PC-9 (cell line): ENCODE measurements around the gene GATM. TPM values are rescaled to one million over a fixed set of nuclear protein-coding genes. Genes with fewer than 3 reads are reported as not detected.
A peak's percentile ranks its signal among the peaks of the same experiment; 100 is the strongest.

Experiments used
- BruUV-seq: library from RNA; stranded (reverse); fragments of 400-500 nt; replicated peaks from 2 replicates; lab custom pipeline; 2021; lab: Mats Ljungman, UMichigan
- CTCF ChIA-PET: fragments of 300-600 bp; sonication (Branson Sonifier 250); formaldehyde crosslinking; loops from one replicate; lab custom pipeline; 2022; ENCODE audit warnings: antibody characterized with exemption; lab: Charles Lee
- POLR2A ChIA-PET: fragments of 300-600 bp; sonication (Branson Sonifier 250); formaldehyde crosslinking; loops from one replicate; lab custom pipeline; 2022; ENCODE audit warnings: antibody characterized with exemption; ENCODE audit not compliant: unreplicated experiment; lab: Charles Lee
- DNase-seq, 2 experiments: peaks; one replicate each; pipeline versions ENCODE4 v3.0.0 to v3.0.0-alpha.2; 2015 to 2022; ENCODE audit warnings: mixed read lengths in 1 of 2
- H2AFZ ChIP-seq: fragments of 200-600 bp; sonication (generic); 2 replicates; pipeline ENCODE4 v1.8.1; 2017; ENCODE audit warnings: antibody characterized with exemption
- H3F3A ChIP-seq: fragments of 200-600 bp; sonication (generic); 2 replicates; pipeline ENCODE4 v1.8.1; 2017; ENCODE audit warnings: antibody characterized with exemption, mild to moderate bottlenecking, low read depth; ENCODE audit not compliant: insufficient read depth
- H3K27ac ChIP-seq: fragments of 200-600 bp; sonication (generic); 2 replicates; pipeline ENCODE4 v1.6.1; 2016; ENCODE audit warnings: mixed run types
- H3K27me3 ChIP-seq: fragments of 200-600 bp; sonication (generic); 2 replicates; pipeline ENCODE4 v1.6.1; 2016; ENCODE audit warnings: low read depth, mixed run types; ENCODE audit not compliant: insufficient read depth
- H3K36me3 ChIP-seq: fragments of 200-600 bp; sonication (generic); 2 replicates; pipeline ENCODE4 v1.6.1; 2016; ENCODE audit warnings: low read depth, mixed run types
- H3K4me1 ChIP-seq: fragments of 200-600 bp; sonication (generic); replicated peaks from 2 replicates; pipeline ENCODE4 v1.6.1; 2016; ENCODE audit warnings: mixed run types; ENCODE audit not compliant: insufficient read depth
- H3K4me2 ChIP-seq: fragments of 200-600 bp; sonication (generic); 2 replicates; pipeline ENCODE4 v1.6.1; 2017; ENCODE audit warnings: mixed run types
- H3K4me3 ChIP-seq: fragments of 200-600 bp; sonication (generic); 2 replicates; pipeline ENCODE4 v1.6.1; 2016; ENCODE audit warnings: mixed run types
- H3K79me2 ChIP-seq: fragments of 200-600 bp; sonication (generic); 2 replicates; pipeline ENCODE4 v1.6.1; 2017; ENCODE audit warnings: low read depth, mixed run types
- H3K9me2 ChIP-seq: fragments of 200-600 bp; sonication (generic); 2 replicates; pipeline ENCODE4 v1.8.1; 2017; ENCODE audit warnings: mild to moderate bottlenecking; ENCODE audit not compliant: insufficient read depth
- H3K9me3 ChIP-seq: fragments of 200-600 bp; sonication (generic); 2 replicates; pipeline ENCODE4 v1.8.1; 2016; ENCODE audit warnings: low read depth; ENCODE audit not compliant: insufficient read depth
- H4K20me1 ChIP-seq: fragments of 200-600 bp; sonication (generic); 2 replicates; pipeline ENCODE4 v1.8.1; 2017; ENCODE audit not compliant: insufficient read depth
- EZH2 ChIP-seq: fragments of 200-600 bp; sonication (generic); IDR thresholded peaks from 2 replicates; pipeline ENCODE4 v1.8.0; 2017; ENCODE audit warnings: antibody characterized with exemption, low read depth
- intact Hi-C: fragments of 100-400 bp; cut with micrococcal nuclease; formaldehyde crosslinking; loops from one replicate; pipeline ENCODE4 v1.10.0; 2022; ENCODE audit not compliant: unreplicated experiment
- total RNA-seq: library from RNA; stranded (reverse); gene quantifications from 2 replicates; pipeline ENCODE4 v1.2.3, GENCODE V29; 2021
- TF ChIP-seq, protein P1 (sequence below): fragments of 200-600 bp; sonication (generic); conservative IDR thresholded peaks from 2 replicates; pipeline ENCODE4 v1.6.1; 2017; ENCODE audit warnings: mixed run types, antibody characterized with exemption, mild to moderate bottlenecking, moderate library complexity

The GATM gene
- total RNA-seq, 1 experiment from 2014 or later, result 9.8 TPM

DNA sequence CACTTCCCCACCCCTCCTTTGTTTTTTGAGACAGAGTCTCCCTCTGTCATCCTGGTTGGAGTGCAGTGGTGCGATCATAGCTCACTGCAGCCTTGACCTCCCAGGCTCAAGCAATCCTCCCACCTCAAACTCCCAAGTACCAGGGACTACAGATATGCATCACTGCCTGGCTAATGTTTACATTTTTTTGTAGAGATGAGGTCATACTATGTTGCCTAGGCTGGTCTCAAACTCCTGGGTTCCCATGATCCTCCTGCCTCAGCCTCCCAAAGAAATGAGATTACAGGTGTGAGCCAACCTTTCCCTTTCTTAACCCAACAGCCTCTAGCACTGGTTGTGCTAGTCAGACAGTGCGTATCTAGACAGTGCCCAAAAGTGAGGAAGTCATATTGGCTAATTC is 6.4 kb upstream of the GATM start:
- Histone ChIP-seq H3K79me2 (no peaks in the 10 kb centered on the region), H3F3A (peaks cover 13% of the 10 kb centered on the region; the same call in 1 of the 2 replicates), H4K20me1 (no peaks in the 10 kb centered on the region), H3K4me1 (peaks cover 23% of the 10 kb centered on the region), H3K4me3 (no peak overlapping the region), H3K9me2 (no peaks in the 10 kb centered on the region), H2AFZ (no peak overlapping the region), H3K27ac (no peak overlapping the region), H3K9me3 (no peaks in the 10 kb centered on the region), H3K4me2 (no peak overlapping the region), H3K27me3 (no peaks in the 10 kb centered on the region), H3K36me3 (no peaks in the 10 kb centered on the region)
- intact Hi-C loops, result no loop called here
- POLR2A ChIA-PET, result no interaction called here
- BruUV-seq, result no TSS peak
- DNase-seq, result no peak
- CTCF ChIA-PET, result interaction anchor here (0.6 kb wide), 1 partner anchor 176 kb away, joined by 3 read pairs; no protein-coding TSS in a partner anchor
- TF ChIP-seq EZH2, result no peak
- TF ChIP-seq, protein P1, sequence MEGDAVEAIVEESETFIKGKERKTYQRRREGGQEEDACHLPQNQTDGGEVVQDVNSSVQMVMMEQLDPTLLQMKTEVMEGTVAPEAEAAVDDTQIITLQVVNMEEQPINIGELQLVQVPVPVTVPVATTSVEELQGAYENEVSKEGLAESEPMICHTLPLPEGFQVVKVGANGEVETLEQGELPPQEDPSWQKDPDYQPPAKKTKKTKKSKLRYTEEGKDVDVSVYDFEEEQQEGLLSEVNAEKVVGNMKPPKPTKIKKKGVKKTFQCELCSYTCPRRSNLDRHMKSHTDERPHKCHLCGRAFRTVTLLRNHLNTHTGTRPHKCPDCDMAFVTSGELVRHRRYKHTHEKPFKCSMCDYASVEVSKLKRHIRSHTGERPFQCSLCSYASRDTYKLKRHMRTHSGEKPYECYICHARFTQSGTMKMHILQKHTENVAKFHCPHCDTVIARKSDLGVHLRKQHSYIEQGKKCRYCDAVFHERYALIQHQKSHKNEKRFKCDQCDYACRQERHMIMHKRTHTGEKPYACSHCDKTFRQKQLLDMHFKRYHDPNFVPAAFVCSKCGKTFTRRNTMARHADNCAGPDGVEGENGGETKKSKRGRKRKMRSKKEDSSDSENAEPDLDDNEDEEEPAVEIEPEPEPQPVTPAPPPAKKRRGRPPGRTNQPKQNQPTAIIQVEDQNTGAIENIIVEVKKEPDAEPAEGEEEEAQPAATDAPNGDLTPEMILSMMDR, result no peak

DNA sequence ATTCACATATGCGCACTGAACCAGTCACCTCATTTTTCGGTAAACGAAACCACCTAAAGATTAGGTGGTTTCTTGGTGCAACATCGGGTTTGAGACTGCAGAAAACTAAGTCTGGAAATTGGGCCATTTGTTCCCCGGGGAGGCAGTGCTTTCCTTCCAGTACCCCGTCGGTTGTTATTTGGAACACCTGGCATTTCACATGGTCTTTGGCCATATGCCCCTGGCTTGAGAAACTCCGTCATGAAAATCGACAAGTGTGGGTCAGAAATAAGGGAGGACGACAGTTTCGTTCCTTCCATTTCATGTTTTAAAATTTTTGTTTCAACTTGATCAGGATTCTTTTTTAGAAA is 544 bp upstream of the GATM start:
- H3K27ac ChIP-seq, result no peak overlapping the region
- H3K4me2 ChIP-seq, result peak overlapping the region; percentile 89

DNA sequence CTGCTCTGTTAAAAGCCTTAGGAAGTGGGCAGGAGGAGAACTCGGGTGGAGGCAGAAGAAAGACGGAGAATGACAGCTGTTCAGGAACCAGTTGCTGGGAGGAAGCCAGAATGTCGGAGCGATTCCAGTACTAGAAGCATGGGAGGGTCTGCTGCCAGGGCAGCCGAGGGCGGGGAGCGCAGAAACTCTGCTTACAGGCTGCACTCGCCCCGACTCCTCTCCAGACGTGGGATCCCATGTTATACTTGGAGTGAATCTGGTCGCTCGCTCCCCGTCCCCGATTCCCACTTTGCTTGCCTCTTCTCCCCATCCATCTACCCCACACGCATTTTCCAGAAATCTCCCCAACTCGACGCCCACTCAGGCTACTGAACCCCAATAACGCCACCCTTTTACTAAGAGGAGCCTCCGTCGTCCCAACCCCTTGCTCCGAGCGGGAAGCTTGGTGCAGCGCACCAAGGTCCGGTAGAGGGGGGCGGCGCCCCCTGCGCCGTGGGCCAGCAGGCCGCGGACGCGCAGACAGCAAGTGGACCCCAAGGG is 665 bp downstream of the GATM start:
- Histone ChIP-seq H3K4me1 (no peaks in the 10 kb centered on the region), H3K9me2 (no peaks in the 10 kb centered on the region), H3F3A (0 out of 2 replicates have a peak, but pooled peaks cover 7% of the 10 kb centered on the region), H4K20me1 (no peaks in the 10 kb centered on the region), H3K79me2 (no peaks in the 10 kb centered on the region), H3K4me2 (peak overlapping the region; percentile 89), H3K4me3 (peak overlapping the region; percentile 57), H2AFZ (peak overlapping the region; percentile 77), H3K27me3 (no peaks in the 10 kb centered on the region), H3K27ac (no peak overlapping the region), H3K9me3 (no peaks in the 10 kb centered on the region), H3K36me3 (no peaks in the 10 kb centered on the region)
- TF ChIP-seq EZH2, result no peak
- POLR2A ChIA-PET, result no interaction called here
- intact Hi-C loops, result loop anchor here (1.0 kb wide), 1 partner anchor 70 kb away; no protein-coding TSS in a partner anchor
- no peak for DNase-seq
- CTCF ChIA-PET, result interaction anchor here (0.6 to 0.9 kb wide), 3 partner anchors 13 to 78 kb away, joined by 3 to 7 read pairs (median 3); no protein-coding TSS in a partner anchor
- no TSS peak for BruUV-seq

More for the DNA sequence above, 544 bp upstream of the GATM start:
- H2AFZ ChIP-seq, result 0 out of 2 replicates have a peak overlapping the region, but pooled peaks have one; percentile 33
- no peaks in the 10 kb centered on the region for H3K9me2 ChIP-seq
- BruUV-seq, result no TSS peak
- 0 out of 2 replicates have a peak, but pooled peaks cover 7% of the 10 kb centered on the region for H3F3A ChIP-seq
- ChIA-PET CTCF (no interaction called here), POLR2A (no interaction called here)
- H3K4me3 ChIP-seq, result peak overlapping the region; percentile 57; the same call in 1 of the 2 replicates
- DNase-seq, result no peak
- H3K36me3 ChIP-seq, result no peaks in the 10 kb centered on the region
- H3K79me2 ChIP-seq, result no peaks in the 10 kb centered on the region
- no peaks in the 10 kb centered on the region for H4K20me1 ChIP-seq
- no peaks in the 10 kb centered on the region for H3K4me1 ChIP-seq
- no peaks in the 10 kb centered on the region for H3K9me3 ChIP-seq
- no peaks in the 10 kb centered on the region for H3K27me3 ChIP-seq
- TF ChIP-seq, protein P1, result no peak
- TF ChIP-seq EZH2, result no peak
- intact Hi-C loops, result loop anchor here (1.0 kb wide), 1 partner anchor 72 kb away; no protein-coding TSS in a partner anchor
